Muscle layer of duodenum (tissue), 2 donors: Measurements from ENCODE around the gene SPDYE5.
A peak's percentile ranks its signal among the peaks of the same experiment; 100 is the strongest.
"Not testable (repeated sequence)": the region's sequence is repeated elsewhere in the genome, so short reads cannot be mapped to it uniquely, and the experiment has no call there.

ENCODE experiments used
- H3K27ac ChIP-seq: one replicate; pipeline ENCODE4 v1.7.0; 2013; ENCODE audit warnings: mild to moderate bottlenecking, low read length
- H3K27me3 ChIP-seq: one replicate; pipeline ENCODE4 v1.7.0; 2013; ENCODE audit warnings: low read depth, mild to moderate bottlenecking, control low read depth, low read length
- H3K36me3 ChIP-seq, 2 donors: one replicate each; pipeline ENCODE4 v1.7.0; 2013; ENCODE audit warnings: low read length in 2 of 2, control low read depth in 1 of 2, mild to moderate bottlenecking in 1 of 2; ENCODE audit not compliant: insufficient read depth in 2 of 2, control insufficient read depth in 1 of 2
- H3K4me1 ChIP-seq, 2 donors: one replicate each; pipeline ENCODE4 v1.7.0; 2013; ENCODE audit warnings: low read length in 2 of 2, mild to moderate bottlenecking in 2 of 2, control low read depth in 1 of 2, moderate library complexity in 1 of 2; ENCODE audit not compliant: insufficient read depth in 2 of 2, control insufficient read depth in 1 of 2
- H3K4me3 ChIP-seq, 2 donors: one replicate each; pipeline ENCODE4 v1.7.0; 2013; ENCODE audit warnings: low read length in 2 of 2, low read depth in 1 of 2, mild to moderate bottlenecking in 1 of 2
- H3K9me3 ChIP-seq, 2 donors: one replicate each; pipeline ENCODE4 v1.7.0; 2013; ENCODE audit warnings: low read length in 2 of 2, control low read depth in 1 of 2, mild to moderate bottlenecking in 1 of 2; ENCODE audit not compliant: control insufficient read depth in 1 of 2
- donor health status: healthy.

Gene SPDYE5

DNA sequence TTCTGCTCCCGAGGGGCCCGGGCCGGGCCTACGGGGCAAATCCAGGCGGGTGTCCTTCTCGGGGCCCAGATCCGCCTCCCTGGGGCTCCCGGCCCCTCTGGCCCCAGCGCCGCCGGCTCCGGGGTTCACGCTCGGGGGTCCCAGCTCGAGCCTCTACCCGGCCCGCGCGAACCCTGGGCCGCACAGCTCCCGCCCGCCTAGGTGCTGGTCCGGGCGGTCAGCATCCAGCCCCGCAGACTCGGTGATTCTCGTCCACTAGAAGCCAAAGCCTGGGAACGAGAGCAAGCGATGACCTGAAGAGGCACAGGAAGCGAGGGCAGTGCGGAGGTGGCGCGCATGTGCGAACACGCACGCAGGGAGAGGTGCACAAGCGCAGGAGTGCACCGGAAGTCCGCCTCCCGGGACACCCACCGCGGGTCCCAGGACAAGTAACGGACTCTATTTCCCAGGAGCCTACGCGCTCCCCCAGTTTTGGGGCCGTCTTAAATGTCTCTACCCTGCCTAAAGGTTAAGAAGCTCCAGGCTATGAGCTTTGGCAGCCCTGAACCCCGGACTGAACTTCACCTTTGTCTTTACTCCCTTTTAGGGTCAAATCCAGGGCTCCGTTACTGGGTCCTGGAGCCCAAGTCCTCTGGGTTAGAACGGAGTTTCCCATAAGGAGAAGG lies 6.0 kb upstream of the SPDYE5 start, which contains the start of gene POM121C:
Gene POM121C (minus strand): TSS at position 321 of the 665 bp plus-strand sequence. CDS start 44,803 bp downstream, outside the sequence.
- not testable (repeated sequence) for H3K27me3 ChIP-seq, H3K36me3 ChIP-seq, H3K4me1 ChIP-seq, H3K9me3 ChIP-seq
- Histone ChIP-seq H3K4me3 (peak within 1 kb of the TSS; percentile 44 to 77), H3K27ac (peak within 1 kb of the TSS; percentile 23)

DNA sequence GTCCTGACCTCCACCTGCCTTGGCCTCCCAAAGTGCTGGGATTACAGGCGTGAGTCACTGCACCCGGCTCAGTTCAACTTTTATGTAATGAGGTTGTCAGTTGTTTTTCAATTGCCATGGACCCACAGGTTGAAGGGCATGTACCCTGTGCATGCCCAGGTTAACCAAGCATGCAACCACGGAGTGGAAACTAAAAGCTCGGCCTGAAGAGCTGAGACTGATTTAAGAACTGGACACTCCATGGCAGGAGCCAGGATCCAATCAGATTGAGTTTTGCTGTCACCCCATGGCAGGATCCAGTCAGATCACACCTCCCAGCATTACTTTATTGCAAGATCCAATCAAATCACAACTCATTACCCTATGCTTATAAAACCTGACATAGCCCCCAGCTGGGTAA lies 16.9 kb downstream of the SPDYE5 start:
- not testable (repeated sequence) for H3K4me3 ChIP-seq, H3K9me3 ChIP-seq, H3K27me3 ChIP-seq, H3K27ac ChIP-seq, H3K36me3 ChIP-seq, H3K4me1 ChIP-seq

DNA sequence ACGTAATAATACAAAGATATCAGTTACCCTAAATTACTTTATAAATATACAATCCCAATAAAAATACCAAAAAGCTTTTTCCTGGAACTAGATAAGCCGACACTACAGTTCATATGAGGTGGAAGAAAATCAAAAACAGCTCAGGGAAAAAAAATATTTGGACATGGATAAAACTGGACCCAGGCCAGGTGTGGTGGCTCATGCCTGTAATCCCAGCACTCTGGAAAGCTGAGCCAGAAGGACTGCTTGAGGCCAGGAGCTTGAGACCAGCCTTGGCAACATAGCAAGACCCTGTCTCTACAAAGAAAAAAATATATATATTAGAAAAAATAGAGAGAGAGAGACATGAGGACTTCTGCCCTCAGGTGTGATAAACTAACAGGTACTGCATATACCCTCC lies 26.7 kb downstream of the SPDYE5 start:
- H3K27me3 ChIP-seq, H3K27ac ChIP-seq, H3K9me3 ChIP-seq, H3K4me3 ChIP-seq, H3K4me1 ChIP-seq: not testable (repeated sequence)
- H3K36me3 ChIP-seq, result peaks cover 0 to 14% of the 10 kb centered on the region in 2 donors

GRCh38 chr7:75521727-75522126 lies 29.6 kb downstream of the SPDYE5 start:
- not testable (repeated sequence) for H3K4me3 ChIP-seq, H3K27ac ChIP-seq, H3K27me3 ChIP-seq, H3K9me3 ChIP-seq
- H3K4me1 ChIP-seq, result peaks cover 0 to 11% of the 10 kb centered on the region in 2 donors
- peaks cover 0 to 23% of the 10 kb centered on the region in 2 donors for H3K36me3 ChIP-seq

DNA sequence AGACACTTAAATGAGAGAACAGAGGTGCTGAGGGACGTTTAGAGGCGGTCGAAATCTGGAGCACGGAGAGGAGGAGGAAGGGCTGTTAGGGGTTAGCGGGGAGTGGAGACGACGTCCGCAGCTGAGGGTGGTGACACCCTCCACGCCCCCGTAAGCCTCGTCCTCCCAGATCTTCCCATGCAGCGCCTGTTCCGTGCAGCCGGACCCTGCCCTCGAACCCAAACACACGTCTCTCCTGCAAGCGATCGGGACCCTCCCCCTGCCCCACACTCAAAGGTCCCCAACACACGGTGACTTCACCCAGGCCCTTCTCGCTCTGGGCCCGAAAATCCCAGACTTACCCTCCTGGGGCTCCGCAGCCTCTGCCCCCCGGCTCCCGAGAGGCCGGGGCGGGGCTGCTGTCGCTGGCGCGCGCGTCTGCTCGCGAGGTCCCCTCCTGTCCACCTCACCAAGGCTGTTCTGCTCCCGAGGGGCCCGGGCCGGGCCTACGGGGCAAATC lies 35.2 kb downstream of the SPDYE5 start:
- H3K9me3 ChIP-seq, H3K27ac ChIP-seq, H3K27me3 ChIP-seq: not testable (repeated sequence)
- peaks cover 0 to 17% of the 10 kb centered on the region in 2 donors for H3K36me3 ChIP-seq
- peak overlapping the region; percentile 63 to 88 for H3K4me3 ChIP-seq
- peaks cover 0 to 14% of the 10 kb centered on the region in 2 donors for H3K4me1 ChIP-seq

DNA sequence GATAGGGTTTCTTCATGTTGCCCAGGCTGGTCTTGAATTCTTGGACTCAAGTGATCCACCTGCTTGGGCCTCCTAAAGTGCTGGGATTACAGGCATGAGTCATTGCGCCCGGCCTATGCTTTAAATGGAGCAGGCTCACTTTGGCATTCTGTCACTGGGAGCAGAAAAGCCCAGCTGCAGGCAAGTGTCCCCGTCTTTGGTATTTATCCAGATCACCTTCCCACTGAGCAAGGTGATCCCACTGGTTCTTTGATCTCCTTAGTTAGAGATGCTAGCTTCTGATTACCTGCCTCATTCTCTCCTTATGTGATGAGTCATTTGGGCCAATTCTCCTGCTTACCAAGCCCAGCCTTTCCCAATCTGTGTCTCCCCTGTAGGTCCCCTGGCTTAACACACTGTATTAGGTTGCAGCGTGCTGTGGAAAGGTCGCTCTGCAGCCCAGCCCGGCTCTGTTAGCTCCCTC lies 39.3 kb downstream of the SPDYE5 start:
- Histone ChIP-seq H3K4me1 (peaks cover 0 to 7% of the 10 kb centered on the region in 2 donors), H3K36me3 (peaks cover 0 to 6% of the 10 kb centered on the region in 2 donors), H3K27me3 (no peaks in the 10 kb centered on the region), H3K9me3 (no peaks in the 10 kb centered on the region), H3K27ac (no peak overlapping the region), H3K4me3 (no peak overlapping the region)

DNA sequence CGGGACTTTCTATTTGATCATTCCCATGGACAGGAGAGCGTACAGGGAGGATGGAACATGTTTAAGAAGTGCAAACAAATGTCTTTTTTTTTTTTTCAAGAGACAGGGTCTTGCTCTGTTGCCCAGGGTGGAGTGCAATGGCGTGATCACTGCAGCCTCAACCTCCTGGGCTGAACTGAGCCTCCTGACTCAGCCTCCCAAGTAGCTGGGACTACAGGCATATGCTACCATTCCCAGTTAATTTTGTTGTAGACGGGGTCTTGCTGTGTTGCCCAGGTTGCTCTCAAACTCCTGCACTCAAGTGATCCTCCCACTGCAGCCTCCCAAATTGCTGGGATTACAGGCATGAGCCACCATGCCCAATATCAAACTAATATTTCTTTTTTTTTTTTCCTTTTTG lies 40.5 kb downstream of the SPDYE5 start:
- Histone ChIP-seq H3K27me3 (no peaks in the 10 kb centered on the region), H3K27ac (no peak overlapping the region), H3K4me3 (no peak overlapping the region), H3K36me3 (peaks cover 11 to 19% of the 10 kb centered on the region in 2 donors), H3K9me3 (no peaks in the 10 kb centered on the region), H3K4me1 (no peaks in the 10 kb centered on the region)

DNA sequence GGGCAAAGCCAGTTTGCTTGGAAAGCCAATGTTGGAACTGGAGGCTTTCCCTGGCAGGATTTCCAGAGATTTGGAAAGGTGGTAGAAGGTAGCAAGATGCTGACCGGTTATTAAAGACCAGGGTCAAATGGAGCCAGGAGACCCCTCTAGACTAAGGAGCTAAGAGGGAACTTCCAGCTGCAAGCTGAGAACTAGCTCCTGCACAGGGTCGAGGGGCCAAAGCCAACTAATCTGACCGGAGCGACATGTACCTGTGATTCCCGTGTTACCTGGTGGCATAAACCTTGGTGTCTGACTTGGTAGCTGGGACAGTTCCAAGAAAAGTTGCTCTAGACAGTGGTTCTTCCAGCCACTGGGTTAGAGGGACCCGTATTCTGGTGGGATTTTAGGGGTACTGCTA lies 41.8 kb downstream of the SPDYE5 start:
- Histone ChIP-seq H3K27ac (no peak overlapping the region), H3K4me3 (no peak overlapping the region), H3K9me3 (no peaks in the 10 kb centered on the region)

GRCh38 chr7:75534727-75535307 lies 42.7 kb downstream of the SPDYE5 start:
- H3K36me3 ChIP-seq, result peaks cover 19 to 34% of the 10 kb centered on the region in 2 donors

More for the DNA sequence above, 41.8 kb downstream of the SPDYE5 start:
- no peaks in the 10 kb centered on the region for H3K4me1 ChIP-seq
- H3K27me3 ChIP-seq, result no peaks in the 10 kb centered on the region
- peaks cover 17 to 27% of the 10 kb centered on the region in 2 donors for H3K36me3 ChIP-seq

GRCh38 chr7:75536491-75536890 lies 44.4 kb downstream of the SPDYE5 start:
- no peaks in the 10 kb centered on the region for H3K4me1 ChIP-seq
- H3K36me3 ChIP-seq, result peaks cover 19 to 47% of the 10 kb centered on the region in 2 donors
- no peak overlapping the region for H3K27ac ChIP-seq
- no peaks in the 10 kb centered on the region for H3K9me3 ChIP-seq
- H3K27me3 ChIP-seq, result no peaks in the 10 kb centered on the region
- no peak overlapping the region for H3K4me3 ChIP-seq

More at GRCh38 chr7:75534727-75535307, 42.7 kb downstream of the SPDYE5 start:
- Histone ChIP-seq H3K9me3 (no peaks in the 10 kb centered on the region), H3K4me3 (no peak overlapping the region), H3K4me1 (no peaks in the 10 kb centered on the region), H3K27ac (no peak overlapping the region), H3K27me3 (no peaks in the 10 kb centered on the region)

GRCh38 chr7:75536940-75537538 lies 44.9 kb downstream of the SPDYE5 start:
- H3K36me3 ChIP-seq, result peaks cover 23 to 52% of the 10 kb centered on the region in 2 donors

More at GRCh38 chr7:75536940-75537538, 44.9 kb downstream of the SPDYE5 start:
- Histone ChIP-seq H3K27ac (no peak overlapping the region), H3K4me1 (no peaks in the 10 kb centered on the region), H3K27me3 (no peaks in the 10 kb centered on the region), H3K9me3 (no peaks in the 10 kb centered on the region), H3K4me3 (no peak overlapping the region)
